Neural cell (in vitro differentiated cells): ENCODE results near the gene GATAD2A.

ENCODE experiments used
- CTCF ChIP-seq: fragments of 450-650 bp; IDR thresholded peaks from 2 replicates; pipeline ENCODE4 v1.5.1; 2014; ENCODE audit warnings: antibody characterized with exemption, mild to moderate bottlenecking, moderate library complexity; ENCODE audit not compliant: poor library complexity, severe bottlenecking
- TAF1 ChIP-seq: IDR thresholded peaks from 2 replicates; pipeline ENCODE4 v1.6.1; 2012; ENCODE audit warnings: low read depth

- TF ChIP-seq CTCF (no peak), TAF1 (no peak)
Measured at GRCh38 chr19:19506592-19506991, 101.1 kb downstream of the GATAD2A start.
